MG63 (cell line): ENCODE results near the gene CYB561D2. TPM values are rescaled to one million over a fixed set of nuclear protein-coding genes. Genes with fewer than 3 reads are reported as not detected.

Experiments
- DNase-seq: peaks from one replicate; pipeline ENCODE4 v3.0.0-alpha.2; 2020
- H3K27me3 ChIP-seq: fragments of 250-450 bp; sonication (Bioruptor Pico); 2 replicates; pipeline ENCODE4 v1.5.1; 2020; ENCODE audit warnings: mild to moderate bottlenecking, moderate library complexity
- H3K36me3 ChIP-seq: fragments of 250-450 bp; sonication (Bioruptor Pico); 2 replicates; pipeline ENCODE4 v1.5.1; 2020; ENCODE audit warnings: mild to moderate bottlenecking, moderate library complexity
- H3K4me3 ChIP-seq: fragments of 250-450 bp; sonication (Bioruptor Pico); 2 replicates; pipeline ENCODE4 v1.5.1; 2020; ENCODE audit warnings: mild to moderate bottlenecking, moderate library complexity
- H3K9me3 ChIP-seq: fragments of 250-450 bp; sonication (Bioruptor Pico); 2 replicates; pipeline ENCODE4 v1.5.1; 2020; ENCODE audit warnings: mild to moderate bottlenecking, moderate library complexity
- total RNA-seq: library from RNA; depleted of rRNA; stranded (reverse); fragments of >200 nt; shearing (Covaris generic); gene quantifications from 2 replicates; pipeline ENCODE4 v1.2.3, GENCODE V29; 2014; ENCODE audit warnings: low replicate concordance; rRNA removed

Gene CYB561D2
- total RNA-seq, 1 experiment from 2014 or later = 35.5 TPM

DNA sequence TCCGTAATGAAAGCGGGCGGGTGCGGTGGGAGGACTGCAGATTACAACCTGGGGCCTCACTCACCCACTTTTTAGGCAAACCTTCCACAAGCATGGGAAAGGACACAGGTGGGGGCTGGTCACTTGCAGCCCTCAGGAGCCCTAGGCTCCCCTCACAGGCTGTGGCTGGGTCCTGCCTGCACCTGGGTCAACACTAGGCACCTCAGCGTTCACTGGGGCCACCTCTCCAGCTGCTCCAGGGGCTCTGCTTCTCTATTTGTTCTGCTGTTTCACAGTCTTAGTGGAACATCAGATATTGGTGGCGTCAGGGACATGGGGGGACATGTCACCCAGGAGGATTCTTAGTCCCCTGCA, 38.7 kb downstream of the CYB561D2 start:
- H3K27me3 ChIP-seq = no peaks in the 10 kb centered on the region
- DNase-seq = no peak
- no peak overlapping the region for H3K4me3 ChIP-seq
- no peaks in the 10 kb centered on the region for H3K36me3 ChIP-seq
- no peaks in the 10 kb centered on the region for H3K9me3 ChIP-seq

DNA sequence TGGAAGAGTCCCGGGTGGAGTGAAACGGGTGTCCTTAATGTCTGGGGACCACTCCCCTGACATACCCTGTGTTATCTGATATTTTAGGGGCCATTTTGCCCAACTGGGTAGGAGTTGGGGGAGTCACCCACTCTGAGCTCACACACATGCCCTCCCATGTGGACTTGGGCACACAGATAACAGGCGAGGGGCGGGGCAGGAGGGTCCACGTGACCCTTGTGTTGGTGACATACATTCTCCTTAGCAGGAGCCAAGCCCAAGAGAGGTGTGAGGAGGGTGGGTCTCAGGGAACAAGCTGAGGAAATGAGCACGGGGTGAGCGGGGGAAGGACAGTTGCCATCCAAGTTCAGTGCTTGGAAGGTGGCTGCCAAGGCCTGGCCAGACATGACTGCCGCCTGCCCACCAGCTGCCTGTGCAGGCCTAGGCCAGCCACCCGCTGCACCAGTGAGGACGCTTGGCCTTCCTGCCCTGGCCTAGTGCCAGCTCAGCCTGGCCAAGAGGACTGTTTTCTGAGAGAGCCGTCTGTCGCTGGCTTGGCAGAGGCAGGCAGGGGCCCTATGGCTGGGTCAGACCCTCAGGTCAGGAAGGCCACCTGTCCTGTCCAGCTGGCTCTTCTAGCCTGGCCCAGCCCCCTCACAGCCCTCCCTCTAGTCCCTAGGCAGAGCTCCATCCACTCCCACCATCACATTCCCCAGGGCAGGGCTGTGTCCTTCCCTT, 40.0 kb downstream of the CYB561D2 start:
- peak; percentile 13 for DNase-seq

GRCh38 chr3:50392101-50392715, 41.5 kb downstream of the CYB561D2 start:
- Histone ChIP-seq H3K27me3 (no peaks in the 10 kb centered on the region), H3K4me3 (no peak overlapping the region), H3K36me3 (no peaks in the 10 kb centered on the region), H3K9me3 (no peaks in the 10 kb centered on the region)
- peak; percentile 14 for DNase-seq

More for the DNA sequence above, 40.0 kb downstream of the CYB561D2 start:
- H3K36me3 ChIP-seq = no peaks in the 10 kb centered on the region
- no peak overlapping the region for H3K4me3 ChIP-seq
- no peaks in the 10 kb centered on the region for H3K9me3 ChIP-seq
- no peaks in the 10 kb centered on the region for H3K27me3 ChIP-seq

- Histone ChIP-seq H3K4me3 (no peak overlapping the region), H3K9me3 (no peaks in the 10 kb centered on the region), H3K27me3 (no peaks in the 10 kb centered on the region), H3K36me3 (no peaks in the 10 kb centered on the region)
- DNase-seq = no peak
Observed at GRCh38 chr3:50393061-50393460, 42.4 kb downstream of the CYB561D2 start.

DNA sequence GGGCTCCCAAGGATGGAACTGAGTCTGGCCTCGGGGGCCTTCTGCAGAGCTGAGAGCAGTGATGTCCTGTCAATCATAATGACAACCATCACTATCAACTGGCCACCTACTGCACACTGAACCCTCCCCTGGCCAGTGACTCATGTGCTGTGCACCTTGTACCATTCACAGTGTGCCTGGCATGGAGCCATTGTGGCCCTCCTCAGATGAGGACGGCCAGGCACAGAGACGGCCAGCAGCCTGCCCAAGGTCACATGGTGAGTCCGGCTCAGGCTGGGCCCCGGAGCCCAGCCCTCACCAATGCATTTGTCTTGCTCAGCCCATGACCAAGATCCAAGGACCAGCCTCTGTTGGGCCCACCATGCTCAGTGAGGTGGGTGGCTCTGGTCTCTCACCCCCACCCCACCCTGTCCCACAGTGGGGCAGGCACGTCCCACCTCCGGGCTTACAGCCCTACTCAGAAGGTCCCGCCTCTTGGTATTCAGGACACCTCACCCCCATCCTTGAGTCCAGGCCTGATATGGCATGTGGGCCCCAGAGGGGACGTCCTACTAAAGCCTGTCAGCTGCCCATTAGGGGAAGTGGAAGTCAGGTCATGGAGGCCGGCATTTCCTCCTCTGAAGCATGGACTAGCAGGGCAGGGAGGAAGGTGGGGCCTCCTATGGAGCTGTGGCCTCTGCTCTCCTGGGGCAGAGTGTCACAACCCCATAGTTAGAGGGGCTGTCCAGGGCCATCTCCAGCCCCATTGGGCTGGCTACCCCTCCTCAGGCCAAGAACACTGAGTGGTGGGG, 44.6 kb downstream of the CYB561D2 start:
- Histone ChIP-seq H3K36me3 (no peaks in the 10 kb centered on the region), H3K9me3 (no peaks in the 10 kb centered on the region), H3K27me3 (no peaks in the 10 kb centered on the region), H3K4me3 (no peak overlapping the region)
- DNase-seq = no peak

- Histone ChIP-seq H3K27me3 (no peaks in the 10 kb centered on the region), H3K36me3 (no peaks in the 10 kb centered on the region)
- DNase-seq = no peak
Observed at GRCh38 chr3:50396502-50396901, 45.8 kb downstream of the CYB561D2 start.

GRCh38 chr3:50401978-50402595, 51.4 kb downstream of the CYB561D2 start:
- H3K36me3 ChIP-seq = no peaks in the 10 kb centered on the region
- no peak for DNase-seq

More at GRCh38 chr3:50396502-50396901, 45.8 kb downstream of the CYB561D2 start:
- Histone ChIP-seq H3K4me3 (no peak overlapping the region), H3K9me3 (no peaks in the 10 kb centered on the region)

More at GRCh38 chr3:50401978-50402595, 51.4 kb downstream of the CYB561D2 start:
- no peaks in the 10 kb centered on the region for H3K9me3 ChIP-seq
- H3K27me3 ChIP-seq = no peaks in the 10 kb centered on the region
- no peak overlapping the region for H3K4me3 ChIP-seq

Other genes with a start within 250 kb of the CYB561D2 start
- 11.7 and 22.9 TPM in 2 replicates for gene SEMA3F, start 195.5 kb upstream of the CYB561D2 start, total RNA-seq
- not detected in 2 replicates for gene GNAT1, start 159.3 kb upstream of the CYB561D2 start, total RNA-seq
- gene SLC38A3, start 145.6 kb upstream of the CYB561D2 start, total RNA-seq = not detected in 2 replicates
- 73.9 and 114 TPM in 2 replicates for gene GNAI2, start 114.7 kb upstream of the CYB561D2 start, total RNA-seq
- 9.7 and 13.4 TPM in 2 replicates for gene SEMA3B, start 81.7 kb upstream of the CYB561D2 start, total RNA-seq
- not detected in 2 replicates for gene LSMEM2, start 71.8 kb upstream of the CYB561D2 start, total RNA-seq
- gene IFRD2, start 58.4 kb upstream of the CYB561D2 start, total RNA-seq = 87.8 and 101 TPM in 2 replicates
- gene HYAL3, start 51.5 kb upstream of the CYB561D2 start, total RNA-seq = 3.0 and 8.0 TPM in 2 replicates
- gene NAA80, start 51.5 kb upstream of the CYB561D2 start, total RNA-seq = 1.1 and 6.4 TPM in 2 replicates
- gene HYAL1, start 47.3 kb upstream of the CYB561D2 start, total RNA-seq = 1.4 TPM in 1 of 2 replicates, not detected in the other
- gene HYAL2, start 28.1 kb upstream of the CYB561D2 start, total RNA-seq = 15.5 and 30.7 TPM in 2 replicates
- 8.0 and 13.5 TPM in 2 replicates for gene TUSC2, start 22.6 kb upstream of the CYB561D2 start, total RNA-seq
- gene RASSF1, start 10.0 kb upstream of the CYB561D2 start, total RNA-seq = 17.5 and 42.0 TPM in 2 replicates
- gene ZMYND10, start 5.1 kb upstream of the CYB561D2 start, total RNA-seq = 0.43 TPM in 1 of 2 replicates, not detected in the other
- gene NPRL2, start 87 bp upstream of the CYB561D2 start, total RNA-seq = 14.3 and 16.0 TPM in 2 replicates
- 18.7 and 24.1 TPM in 2 replicates for gene TMEM115, start 8.7 kb downstream of the CYB561D2 start, total RNA-seq
- not detected in 2 replicates for gene CACNA2D2, start 152.8 kb downstream of the CYB561D2 start, total RNA-seq
- gene C3orf18, start 216.9 kb downstream of the CYB561D2 start, total RNA-seq = 5.0 and 20.1 TPM in 2 replicates
- 4.3 and 23.3 TPM in 2 replicates for gene HEMK1, start 218.7 kb downstream of the CYB561D2 start, total RNA-seq